GM12872 (cell line): ENCODE data around the gene ZAR1.

Experiments
- CTCF ChIP-seq: IDR thresholded peaks from 3 replicates; pipeline ENCODE4 v1.5.1; 2011; ENCODE audit warnings: low read depth, mild to moderate bottlenecking, low read length, moderate library complexity; ENCODE audit not compliant: insufficient read depth

The ZAR1 gene

DNA sequence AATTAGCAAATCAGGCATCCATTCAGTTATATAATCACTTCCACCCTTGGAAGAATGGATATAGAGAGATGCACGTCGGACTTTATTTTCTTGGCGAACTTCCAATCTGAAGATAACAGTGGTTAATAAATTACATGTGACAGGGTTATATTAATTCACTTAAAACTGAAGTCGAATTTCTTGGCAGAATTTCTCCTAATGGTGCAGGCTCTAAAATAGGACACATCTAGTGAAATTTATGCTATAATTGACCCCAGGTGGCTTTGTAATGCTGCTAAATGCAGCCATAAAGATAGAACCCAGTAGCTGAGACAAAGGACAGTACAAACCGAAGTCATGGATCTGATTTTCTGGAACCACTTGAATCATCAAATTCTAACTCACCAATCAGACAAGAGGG, 27.7 kb upstream of the ZAR1 start:
- TF ChIP-seq CTCF = no peak

DNA sequence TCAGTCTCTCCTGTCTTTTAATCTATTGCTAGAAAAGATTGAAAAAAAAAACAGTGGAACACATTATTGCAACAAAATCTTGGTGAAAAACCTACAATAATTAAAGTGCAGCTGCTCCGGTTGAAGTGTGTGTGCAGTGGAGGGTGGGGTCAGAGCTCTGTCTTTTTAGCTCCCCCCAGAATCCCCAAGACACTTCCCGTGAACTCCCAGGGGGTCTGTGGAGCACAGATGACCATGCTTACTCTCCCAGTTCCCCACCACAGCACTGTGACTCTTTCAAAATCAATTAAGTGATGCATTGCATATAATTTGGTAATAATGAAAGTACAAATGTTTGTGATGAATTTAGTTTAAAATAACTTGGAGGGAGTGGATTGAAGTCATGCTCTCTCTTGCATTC, 22.6 kb upstream of the ZAR1 start:
- TF ChIP-seq CTCF = no peak

- no peak for TF ChIP-seq CTCF
Measured at GRCh38 chr4:48467891-48468290, 22.2 kb upstream of the ZAR1 start.

DNA sequence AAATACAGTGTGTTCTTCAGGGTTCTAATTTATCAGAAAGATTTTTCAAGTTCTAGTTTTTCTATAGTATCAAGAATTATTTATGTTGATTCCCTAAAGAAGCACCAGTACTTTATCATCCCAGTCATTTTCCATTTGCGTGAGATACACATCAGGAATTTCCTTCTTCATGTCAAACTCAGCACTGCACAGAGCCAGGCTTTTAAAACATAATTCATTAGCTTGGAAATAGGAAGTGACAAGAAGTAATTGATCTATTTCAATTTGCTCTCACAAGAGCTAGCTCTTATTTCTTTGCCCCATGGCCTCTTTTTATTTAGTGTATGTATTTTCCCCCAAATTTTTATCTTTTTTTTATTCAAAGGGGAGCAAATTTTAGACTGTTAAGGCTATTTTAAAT, 19.9 kb upstream of the ZAR1 start:
- no peak for TF ChIP-seq CTCF

GRCh38 chr4:48470570-48470969, 19.5 kb upstream of the ZAR1 start:
- no peak for TF ChIP-seq CTCF

DNA sequence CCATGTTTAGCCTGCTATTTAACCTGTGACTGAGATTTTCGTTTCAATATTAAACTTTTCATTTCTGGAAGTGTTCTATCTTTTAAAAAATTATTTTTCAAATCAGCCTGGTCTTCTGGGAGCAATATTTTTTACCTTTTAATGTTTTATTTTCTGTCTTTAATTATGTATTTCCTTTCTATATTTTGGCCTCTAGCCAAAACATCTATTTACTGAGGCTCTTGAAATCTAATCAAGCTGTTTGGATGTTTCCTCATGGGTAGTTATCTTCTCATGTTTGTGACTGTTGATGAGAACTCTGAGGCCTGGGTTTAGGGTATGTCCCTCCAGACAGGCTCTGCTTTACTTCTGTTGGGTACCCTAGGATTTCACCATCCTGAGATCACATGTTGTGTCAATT, 17.3 kb upstream of the ZAR1 start:
- TF ChIP-seq CTCF = no peak

DNA sequence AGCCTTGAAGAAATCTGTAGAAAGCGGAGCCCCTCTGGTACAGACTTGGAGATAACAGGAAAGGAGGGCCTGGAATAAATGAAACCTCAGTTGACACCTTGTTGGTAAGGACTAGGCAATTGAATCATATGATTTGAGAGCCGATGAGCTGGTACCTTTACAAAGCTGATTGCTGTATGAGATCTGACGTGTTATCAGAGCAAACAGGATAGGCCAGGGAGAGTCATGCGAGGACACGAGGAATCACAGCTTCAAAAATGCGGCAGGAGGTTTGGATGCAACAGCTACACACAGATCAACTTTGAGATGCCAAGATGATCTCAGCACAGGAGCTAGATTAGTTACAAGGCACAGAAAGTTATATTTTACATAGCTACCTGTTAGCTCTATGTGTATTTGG, 14.3 kb upstream of the ZAR1 start:
- TF ChIP-seq CTCF = no peak

DNA sequence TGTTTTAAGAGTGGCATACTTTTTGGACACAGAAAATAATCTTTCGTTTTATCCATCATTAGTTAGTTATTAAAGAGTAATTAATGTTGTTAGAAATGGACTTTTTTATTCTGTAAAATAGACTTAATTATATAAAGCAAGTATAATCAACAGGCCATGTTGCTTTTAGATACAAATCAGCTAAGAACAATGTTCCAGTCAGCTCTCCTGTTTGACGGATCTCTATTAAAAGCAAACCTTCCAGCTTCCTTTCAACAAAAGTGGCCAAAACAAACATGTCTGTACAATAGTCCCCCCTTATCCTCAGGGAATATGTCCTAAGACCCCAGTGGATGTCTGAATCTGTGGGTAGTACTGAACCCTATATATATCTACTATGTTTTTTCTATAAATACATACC, 11.8 kb upstream of the ZAR1 start:
- TF ChIP-seq CTCF = no peak
